ENCODE measurements around the gene DCXR.

The DCXR gene

DNA sequence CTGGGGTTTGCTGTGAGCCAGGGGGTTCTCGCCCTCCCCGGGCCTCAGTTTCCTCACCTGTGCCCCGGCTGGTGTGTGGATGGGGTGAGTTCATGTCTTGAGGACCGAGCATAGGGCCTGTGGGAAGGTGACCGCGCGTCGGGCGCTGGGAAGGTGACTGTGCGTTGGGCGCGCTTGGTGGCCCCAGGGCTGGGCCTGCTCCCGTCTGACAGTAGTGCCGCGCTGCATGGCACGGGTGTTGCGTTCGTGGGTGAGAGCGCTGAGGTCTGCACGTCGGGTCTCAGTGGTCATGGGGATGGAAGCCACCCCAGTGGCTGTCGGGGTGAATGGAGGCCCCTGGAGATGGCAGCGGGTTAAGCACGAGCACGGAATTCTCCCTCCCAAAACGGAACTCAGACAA is 50.9 kb downstream of the DCXR start:
- TF ChIP-seq, protein P1, sequence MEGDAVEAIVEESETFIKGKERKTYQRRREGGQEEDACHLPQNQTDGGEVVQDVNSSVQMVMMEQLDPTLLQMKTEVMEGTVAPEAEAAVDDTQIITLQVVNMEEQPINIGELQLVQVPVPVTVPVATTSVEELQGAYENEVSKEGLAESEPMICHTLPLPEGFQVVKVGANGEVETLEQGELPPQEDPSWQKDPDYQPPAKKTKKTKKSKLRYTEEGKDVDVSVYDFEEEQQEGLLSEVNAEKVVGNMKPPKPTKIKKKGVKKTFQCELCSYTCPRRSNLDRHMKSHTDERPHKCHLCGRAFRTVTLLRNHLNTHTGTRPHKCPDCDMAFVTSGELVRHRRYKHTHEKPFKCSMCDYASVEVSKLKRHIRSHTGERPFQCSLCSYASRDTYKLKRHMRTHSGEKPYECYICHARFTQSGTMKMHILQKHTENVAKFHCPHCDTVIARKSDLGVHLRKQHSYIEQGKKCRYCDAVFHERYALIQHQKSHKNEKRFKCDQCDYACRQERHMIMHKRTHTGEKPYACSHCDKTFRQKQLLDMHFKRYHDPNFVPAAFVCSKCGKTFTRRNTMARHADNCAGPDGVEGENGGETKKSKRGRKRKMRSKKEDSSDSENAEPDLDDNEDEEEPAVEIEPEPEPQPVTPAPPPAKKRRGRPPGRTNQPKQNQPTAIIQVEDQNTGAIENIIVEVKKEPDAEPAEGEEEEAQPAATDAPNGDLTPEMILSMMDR (conservative IDR thresholded peaks at IDR 0.05; ENCODE audit: control insufficient read depth, insufficient read depth, low read depth, low read length): no peak
- no peak overlapping the region for H3K4me3 ChIP-seq (ENCODE audit: control insufficient read depth, low read depth, low read length)
- DNase-seq (ENCODE audit: low read depth): no peak
